Sigmoid colon (tissue), 4 donors: ENCODE results near the gene TNFRSF11A.

Experiments used
- CTCF ChIP-seq, 4 experiments: fragments of 450-650 bp in 3 of 4; fragments of 200-600 bp in 1 of 4; IDR thresholded peaks; one replicate each; pipeline ENCODE4 v1.5.1; 2016 to 2019; ENCODE audit warnings: antibody characterized with exemption in 4 of 4, mild to moderate bottlenecking in 3 of 4, moderate library complexity in 2 of 4
- EP300 ChIP-seq, 4 donors: sonication (generic); formaldehyde crosslinking; IDR thresholded peaks; one replicate each; pipeline ENCODE4 v1.6.1; 2017; ENCODE audit warnings: antibody characterized with exemption in 4 of 4
- POLR2A ChIP-seq, 2 donors: fragments of 450-650 bp; IDR thresholded peaks; one replicate each; pipeline ENCODE4 v1.6.1; 2016; ENCODE audit warnings: antibody characterized with exemption in 2 of 2, mild to moderate bottlenecking in 2 of 2, moderate library complexity in 2 of 2

GRCh38 chr18:62354151-62354550 is 29.0 kb downstream of the TNFRSF11A start:
- TF ChIP-seq CTCF (IDR thresholded peaks at IDR 0.05) (no peak), POLR2A (IDR thresholded peaks at IDR 0.05) (no peak), EP300 (IDR thresholded peaks at IDR 0.05) (no peak)
